HCT116 (cell line): Measurements from ENCODE around the gene CASKIN2. TPM values are rescaled to one million over a fixed set of nuclear protein-coding genes. Genes with fewer than 3 reads are reported as not detected.

ENCODE experiments used
- ATAC-seq: fragments of 200-7000 bp; cut with Tn5 transposase; 2 replicates; pipeline ENCODE4 v1.9.1; 2020; ENCODE audit warnings: mild to moderate bottlenecking, moderate library complexity
- BruUV-seq: library from RNA; stranded (reverse); fragments of 400-500 nt; replicated peaks from 2 replicates; lab custom pipeline; 2021; lab: Mats Ljungman, UMichigan
- CTCF ChIA-PET: fragments of 300-600 bp; sonication (Branson Sonifier 250); formaldehyde crosslinking; loops from one replicate; lab custom pipeline; 2021; ENCODE audit warnings: antibody characterized with exemption; lab: Charles Lee
- POLR2A ChIA-PET: fragments of 300-600, 350-600 bp; sonication (Branson Sonifier 250); formaldehyde crosslinking; loops from one replicate; lab custom pipeline; 2021; ENCODE audit warnings: antibody characterized with exemption; lab: Charles Lee
- RAD21 ChIA-PET, 2 experiments: fragments of 300-600 bp; sonication (Branson Sonifier 250); formaldehyde crosslinking; loops; one replicate each; lab custom pipeline; 2023; ENCODE audit warnings: low total read pairs in 2 of 2; ENCODE audit not compliant: uncharacterized antibody in 2 of 2, unreplicated experiment in 2 of 2, low non-redundant PET in 1 of 2; lab: Charles Lee
- DNase-seq: peaks from one replicate; pipeline ENCODE4 v3.0.0-alpha.2; 2010; ENCODE audit warnings: low read depth, low spot score
- H2AFZ ChIP-seq: fragments of 200-600 bp; shearing (Covaris generic), sonication (generic); 2 replicates; pipeline ENCODE4 v1.6.1; 2017; ENCODE audit warnings: low read depth, mixed run types, mixed read lengths, antibody characterized with exemption, low read length; ENCODE audit not compliant: poor library complexity, severe bottlenecking
- H3K27ac ChIP-seq: 2 replicates; pipeline ENCODE4 v1.5.1; 2012; ENCODE audit warnings: low read depth, low read length
- H3K27me3 ChIP-seq: fragments of 200-600 bp; sonication (generic); 2 replicates; pipeline ENCODE4 v1.6.1; 2016; ENCODE audit warnings: mixed run types, low read length, mixed read lengths; ENCODE audit not compliant: insufficient read depth
- H3K36me3 ChIP-seq, 2 experiments: fragments of 200-500 bp in 1 of 2; fragments of 200-600 bp in 1 of 2; sonication (Bioruptor generic) in 1 of 2; sonication (generic) in 1 of 2; 2 replicates each; pipeline versions ENCODE4 v1.5.1 to v1.6.1; 2014 to 2016; ENCODE audit warnings: low read length in 2 of 2, inconsistent platforms in 1 of 2, mixed read lengths in 1 of 2, mixed run types in 1 of 2; ENCODE audit not compliant: insufficient read depth in 2 of 2, control insufficient read depth in 1 of 2
- H3K4me1 ChIP-seq, 2 experiments: fragments of 200-600 bp in 1 of 2; sonication (generic) in 1 of 2; 2 replicates each; pipeline versions ENCODE4 v1.5.1 to v1.6.1; 2012 to 2017; ENCODE audit warnings: low read length in 2 of 2, inconsistent platforms in 1 of 2, mild to moderate bottlenecking in 1 of 2, mixed read lengths in 1 of 2, mixed run types in 1 of 2, moderate library complexity in 1 of 2; ENCODE audit not compliant: insufficient read depth in 2 of 2, control insufficient read depth in 1 of 2
- H3K4me2 ChIP-seq: fragments of 200-600 bp; sonication (generic); 2 replicates; pipeline ENCODE4 v1.6.1; 2017; ENCODE audit warnings: mixed run types, low read length, mixed read lengths
- H3K4me3 ChIP-seq, 2 experiments: fragments of 200-600 bp in 1 of 2; sonication (generic) in 1 of 2; replicated peaks in 1 of 2; 2 replicates each; pipeline ENCODE4 v1.5.1; 2011 to 2016; ENCODE audit warnings: low read length in 2 of 2, control low read depth in 1 of 2, low read depth in 1 of 2, mild to moderate bottlenecking in 1 of 2, mixed read lengths in 1 of 2, mixed run types in 1 of 2
- H3K79me2 ChIP-seq: fragments of 200-600 bp; sonication (generic); 2 replicates; pipeline ENCODE4 v1.6.1; 2017; ENCODE audit warnings: mild to moderate bottlenecking, mixed run types, low read length, moderate library complexity, mixed read lengths; ENCODE audit not compliant: insufficient read depth
- H3K9ac ChIP-seq: fragments of 200-600 bp; sonication (generic); 2 replicates; pipeline ENCODE4 v1.6.1; 2016; ENCODE audit warnings: low read length, mixed read lengths
- H3K9me2 ChIP-seq: fragments of 200-600 bp; sonication (generic), shearing (Covaris generic); 2 replicates; pipeline ENCODE4 v1.6.1; 2017; ENCODE audit warnings: mixed run types, mild to moderate bottlenecking, moderate library complexity; ENCODE audit not compliant: insufficient read depth
- H3K9me3 ChIP-seq, 2 experiments: fragments of 200-500 bp in 1 of 2; fragments of 200-600 bp in 1 of 2; sonication (Bioruptor generic) in 1 of 2; sonication (generic) in 1 of 2; 2 replicates each; pipeline ENCODE4 v1.6.1; 2014 to 2017; ENCODE audit warnings: low read length in 2 of 2, mixed read lengths in 2 of 2, inconsistent platforms in 1 of 2, low read depth in 1 of 2, mild to moderate bottlenecking in 1 of 2, mixed run types in 1 of 2, moderate library complexity in 1 of 2; ENCODE audit not compliant: control insufficient read depth in 1 of 2, insufficient read depth in 1 of 2
- H4K20me1 ChIP-seq: fragments of 200-600 bp; sonication (generic), shearing (Covaris generic); 2 replicates; pipeline ENCODE4 v1.6.1; 2017; ENCODE audit warnings: mixed run types, mild to moderate bottlenecking, moderate library complexity; ENCODE audit not compliant: insufficient read depth
- CBX3 ChIP-seq: IDR thresholded peaks from 2 replicates; pipeline ENCODE4 v1.6.1; 2012; ENCODE audit warnings: low read depth
- CTCF ChIP-seq, 3 experiments: fragments of 200-600 bp in 1 of 3; sonication (generic) in 1 of 3; IDR thresholded peaks in 2 of 3; conservative IDR thresholded peaks in 1 of 3; 2 replicates each; pipeline ENCODE4 v1.5.1; 2012 to 2017; ENCODE audit warnings: low read depth in 2 of 3, low read length in 2 of 3, antibody characterized with exemption in 1 of 3, borderline replicate concordance in 1 of 3, control low read depth in 1 of 3, mild to moderate bottlenecking in 1 of 3, mixed read lengths in 1 of 3, mixed run types in 1 of 3, moderate library complexity in 1 of 3; ENCODE audit not compliant: insufficient read depth in 1 of 3
- ELF1 ChIP-seq: IDR thresholded peaks from 2 replicates; pipeline ENCODE4 v1.6.1; 2012; ENCODE audit warnings: low read depth, borderline replicate concordance
- FOSL1 ChIP-seq: IDR thresholded peaks from 2 replicates; pipeline ENCODE4 v1.6.1; 2012; ENCODE audit warnings: low read depth
- POLR2AphosphoS5 ChIP-seq: IDR thresholded peaks from 2 replicates; pipeline ENCODE4 v1.6.1; 2011; ENCODE audit warnings: mild to moderate bottlenecking, low read depth, low read length, moderate library complexity
- RAD21 ChIP-seq: IDR thresholded peaks from 2 replicates; pipeline ENCODE4 v1.6.1; 2012; ENCODE audit warnings: low read depth, mild to moderate bottlenecking
- REST ChIP-seq: IDR thresholded peaks from 2 replicates; pipeline ENCODE4 v1.6.1; 2012; ENCODE audit warnings: low read depth
- SIN3A ChIP-seq: IDR thresholded peaks from 2 replicates; pipeline ENCODE4 v1.6.1; 2012; ENCODE audit warnings: low read depth
- SP1 ChIP-seq: IDR thresholded peaks from 2 replicates; pipeline ENCODE4 v1.6.1; 2012; ENCODE audit warnings: low read depth
- YY1 ChIP-seq: IDR thresholded peaks from 2 replicates; pipeline ENCODE4 v1.6.1; 2011; ENCODE audit warnings: low read length, low read depth, moderate library complexity, mild to moderate bottlenecking; ENCODE audit not compliant: insufficient replicate concordance; ENCODE audit errors: extremely low read depth
- ZFX ChIP-seq: fragments of 450-650 bp; IDR thresholded peaks from 2 replicates; pipeline ENCODE4 v1.6.1; 2017
- ZNF274 ChIP-seq: fragments of 200-500 bp; sonication (Bioruptor generic); IDR thresholded peaks from 2 replicates; pipeline ENCODE4 v1.6.1; 2014; ENCODE audit warnings: mild to moderate bottlenecking, low read depth, low read length, inconsistent platforms
- intact Hi-C: fragments of 100-400 bp; cut with micrococcal nuclease; formaldehyde crosslinking; loops from 2 replicates; pipeline ENCODE4 v1.10.0; 2022
- total RNA-seq: library from RNA; stranded (reverse); gene quantifications from one replicate; pipeline ENCODE4 v1.2.1, GENCODE V29; 2021; ENCODE audit not compliant: unreplicated experiment

Gene CASKIN2
- total RNA-seq, 1 experiment from 2014 or later = 38.4 TPM

GRCh38 chr17:75516255-75516618 is 900 bp upstream of the CASKIN2 start, which contains the start of gene TSEN54 (continued):
- TF ChIP-seq REST (no peak), CBX3 (peak; percentile 94), SP1 (peak; percentile 97), FOSL1 (peak; percentile 98)
- TF ChIP-seq, all 23 proteins: peak for 8

DNA sequence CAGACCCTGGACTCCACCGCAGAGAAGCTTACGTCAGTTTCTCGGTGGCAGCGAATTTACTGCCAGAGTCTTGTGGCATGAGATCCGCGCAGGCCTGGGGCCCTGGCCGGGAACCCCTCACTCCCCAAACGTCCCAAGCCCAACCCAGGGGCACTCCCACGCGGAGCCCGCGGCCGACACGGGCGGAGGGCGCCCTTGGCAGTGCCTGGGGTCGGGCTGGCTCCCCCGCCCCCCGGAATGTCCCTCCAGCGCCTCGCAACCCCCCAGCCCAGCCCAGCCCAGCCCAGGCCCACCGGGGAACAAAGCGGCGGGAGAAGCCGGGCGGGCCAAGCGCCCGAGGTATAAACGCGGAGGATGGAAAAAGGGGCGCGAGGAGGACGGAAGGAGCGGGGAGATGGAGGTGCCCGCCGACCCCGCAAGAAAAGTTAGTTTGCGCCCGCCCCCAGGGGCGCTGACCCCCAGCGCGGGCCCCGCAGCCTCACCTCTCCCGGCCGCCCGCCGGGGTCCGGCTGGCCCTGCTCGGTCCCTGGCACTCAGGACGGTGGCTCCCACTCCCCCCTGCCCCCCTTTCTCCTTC is 330 bp downstream of the CASKIN2 start:
- ChIA-PET POLR2A (no interaction called here), CTCF (interaction anchor here (0.7 to 1.0 kb wide), 2 partner anchors 10 to 118 kb away, joined by 3 read pairs; partner anchors contain the start of genes LLGL2 and SMIM5), RAD21 (no interaction called here)
- peaks cover 7 to 41% of the 10 kb centered on the region in 2 experiments for H3K36me3 ChIP-seq
- H3K79me2 ChIP-seq = peaks cover 78% of the 10 kb centered on the region
- peaks cover 28 to 60% of the 10 kb centered on the region in 2 experiments for H3K4me1 ChIP-seq
- H3K4me3 ChIP-seq = peak overlapping the region; percentile 87 to 91
- peak overlapping the region; percentile 83 for H3K9ac ChIP-seq
- peak overlapping the region; percentile 99 for H3K4me2 ChIP-seq
- DNase-seq (no peak), ATAC-seq (no peak)
- TF ChIP-seq CBX3 = no peak
- no peak for TF ChIP-seq RAD21
- peak; percentile 73 for TF ChIP-seq POLR2AphosphoS5
- no peak for TF ChIP-seq ELF1
- no peak for TF ChIP-seq YY1
- TF ChIP-seq REST = no peak
- TF ChIP-seq ZFX = peak; percentile 69; the same call in 1 of the 2 replicates
- no peak for TF ChIP-seq CTCF (IDR thresholded peaks at IDR 0.05 in 2 of 3, conservative IDR thresholded peaks at IDR 0.05 in 1 of 3; ENCODE audit: borderline replicate concordance in 1 of 3, insufficient read depth in 1 of 3, low read depth in 2 of 3, low read length in 2 of 3)
- TF ChIP-seq ZNF274 = no peak
- no peak for TF ChIP-seq SP1
- TF ChIP-seq SIN3A = no peak; the same call in 1 of the 2 replicates
- H2AFZ ChIP-seq = no peak overlapping the region
- H3K9me3 ChIP-seq = no peaks in the 10 kb centered on the region
- no TSS peak for BruUV-seq
- H3K9me2 ChIP-seq = no peaks in the 10 kb centered on the region
- intact Hi-C loops = loop anchor here (1.0 to 10.0 kb wide), 5 partner anchors 87 to 243 kb away; partner anchors contain the start of genes MIF4GD, SLC25A19 and SMIM5
- no peaks in the 10 kb centered on the region for H3K27me3 ChIP-seq
- H4K20me1 ChIP-seq = no peaks in the 10 kb centered on the region; the same call in 1 of the 2 replicates
- peak overlapping the region; percentile 86 for H3K27ac ChIP-seq
